Smooth muscle cell (in vitro differentiated cells): ENCODE results near the gene SUPT20HL2. TPM values are rescaled to one million over a fixed set of nuclear protein-coding genes. Genes with fewer than 3 reads are reported as not detected.

Experiments
- DNase-seq: peaks from one replicate; lab custom pipeline; 2025; ENCODE audit not compliant: unreplicated experiment; lab: John Stamatoyannopoulos, UW
- H2AFZ ChIP-seq: fragments of 200-600 bp; sonication (generic); 2 replicates; pipeline ENCODE4 v1.6.0; 2016; ENCODE audit warnings: antibody characterized with exemption, low read depth, mild to moderate bottlenecking
- H3F3A ChIP-seq: fragments of 200-600 bp; sonication (generic); 2 replicates; pipeline ENCODE4 v1.6.0; 2017; ENCODE audit warnings: antibody characterized with exemption, low read depth
- H3K27ac ChIP-seq: fragments of 200-600 bp; sonication (generic); 2 replicates; pipeline ENCODE4 v1.5.1; 2016; ENCODE audit warnings: low read depth, mild to moderate bottlenecking
- H3K27me3 ChIP-seq: fragments of 200-600 bp; sonication (generic); 2 replicates; pipeline ENCODE4 v1.6.1; 2016; ENCODE audit warnings: low read depth, mild to moderate bottlenecking
- H3K36me3 ChIP-seq: fragments of 200-600 bp; sonication (generic); 2 replicates; pipeline ENCODE4 v1.5.1; 2016; ENCODE audit warnings: low read depth
- H3K4me1 ChIP-seq: fragments of 200-600 bp; sonication (generic); 2 replicates; pipeline ENCODE4 v1.5.1; 2016; ENCODE audit warnings: low read depth
- H3K4me2 ChIP-seq: fragments of 200-600 bp; sonication (generic); 2 replicates; pipeline ENCODE4 v1.6.0; 2016; ENCODE audit warnings: mild to moderate bottlenecking
- H3K4me3 ChIP-seq: fragments of 200-600 bp; sonication (generic); 2 replicates; pipeline ENCODE4 v1.5.1; 2016; ENCODE audit warnings: mild to moderate bottlenecking
- H3K79me2 ChIP-seq: fragments of 200-600 bp; sonication (generic); 2 replicates; pipeline ENCODE4 v1.6.0; 2016; ENCODE audit warnings: low read depth, mild to moderate bottlenecking
- H3K9ac ChIP-seq: fragments of 200-600 bp; sonication (generic); 2 replicates; pipeline ENCODE4 v1.6.0; 2016; ENCODE audit warnings: low read depth
- H3K9me3 ChIP-seq: fragments of 200-600 bp; sonication (generic); replicated peaks from 2 replicates; pipeline ENCODE4 v1.5.1; 2016; ENCODE audit warnings: low read depth
- H4K20me1 ChIP-seq: fragments of 200-600 bp; sonication (generic); 2 replicates; pipeline ENCODE4 v1.6.0; 2016; ENCODE audit warnings: low read depth
- WGBS: methylation state at CpG from one replicate; pipeline ENCODE4 v1.1.7; 2016; ENCODE audit warnings: low lambda C conversion rate; 5-methylcytosine and 5-hydroxymethylcytosine counted together
- polyA plus RNA-seq: library from polyadenylated mRNA; unstranded; fragments of >200 nt; fragmentation: Nextera tagmentation; extraction: Ambion mirVana; gene quantifications from 2 replicates; pipeline ENCODE4 v1.2.1, GENCODE V29; 2016
- total RNA-seq: library from RNA; depleted of rRNA; stranded (reverse); fragments of >200 nt; gene quantifications from 2 replicates; pipeline ENCODE4 v1.2.3, GENCODE V29; 2014
- TF ChIP-seq, protein P1 (sequence below): fragments of 200-600 bp; sonication (generic); IDR thresholded peaks from 2 replicates; pipeline ENCODE4 v1.5.1; 2017; ENCODE audit warnings: borderline replicate concordance, mild to moderate bottlenecking, antibody characterized with exemption; ENCODE audit not compliant: insufficient read depth, poor library complexity, severe bottlenecking

The SUPT20HL2 gene
- total and polyA plus RNA-seq, 2 experiments from 2014 or later: 0.45 TPM; not detected in 1

DNA sequence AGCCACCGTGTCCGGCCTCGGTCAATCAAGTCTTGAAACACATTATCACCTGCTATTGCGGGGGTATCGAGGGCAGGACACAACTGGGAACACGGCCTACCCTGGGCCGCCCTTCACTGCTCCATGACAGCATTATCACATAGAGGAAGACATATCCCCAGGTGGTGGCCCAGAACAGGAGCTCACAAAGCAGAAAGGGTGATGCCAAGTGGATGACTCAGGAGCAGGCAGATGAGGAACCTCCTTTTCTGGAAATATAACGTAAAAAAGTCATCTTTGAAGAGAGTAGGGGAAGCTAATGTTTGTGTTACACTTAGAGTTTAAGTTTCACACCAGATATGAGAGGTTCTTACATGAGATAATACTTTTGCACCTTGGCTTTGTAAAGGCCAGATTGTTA, 41.2 kb upstream of the SUPT20HL2 start:
- H3K4me1 ChIP-seq: peaks cover 3% of the 10 kb centered on the region
- no peak overlapping the region for H3K4me3 ChIP-seq
- no peak overlapping the region for H2AFZ ChIP-seq
- no peaks in the 10 kb centered on the region for H3K9me3 ChIP-seq
- no peak overlapping the region for H3K9ac ChIP-seq
- TF ChIP-seq, protein P1, sequence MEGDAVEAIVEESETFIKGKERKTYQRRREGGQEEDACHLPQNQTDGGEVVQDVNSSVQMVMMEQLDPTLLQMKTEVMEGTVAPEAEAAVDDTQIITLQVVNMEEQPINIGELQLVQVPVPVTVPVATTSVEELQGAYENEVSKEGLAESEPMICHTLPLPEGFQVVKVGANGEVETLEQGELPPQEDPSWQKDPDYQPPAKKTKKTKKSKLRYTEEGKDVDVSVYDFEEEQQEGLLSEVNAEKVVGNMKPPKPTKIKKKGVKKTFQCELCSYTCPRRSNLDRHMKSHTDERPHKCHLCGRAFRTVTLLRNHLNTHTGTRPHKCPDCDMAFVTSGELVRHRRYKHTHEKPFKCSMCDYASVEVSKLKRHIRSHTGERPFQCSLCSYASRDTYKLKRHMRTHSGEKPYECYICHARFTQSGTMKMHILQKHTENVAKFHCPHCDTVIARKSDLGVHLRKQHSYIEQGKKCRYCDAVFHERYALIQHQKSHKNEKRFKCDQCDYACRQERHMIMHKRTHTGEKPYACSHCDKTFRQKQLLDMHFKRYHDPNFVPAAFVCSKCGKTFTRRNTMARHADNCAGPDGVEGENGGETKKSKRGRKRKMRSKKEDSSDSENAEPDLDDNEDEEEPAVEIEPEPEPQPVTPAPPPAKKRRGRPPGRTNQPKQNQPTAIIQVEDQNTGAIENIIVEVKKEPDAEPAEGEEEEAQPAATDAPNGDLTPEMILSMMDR: no peak
- no peaks in the 10 kb centered on the region for H3K36me3 ChIP-seq
- no peak for DNase-seq
- H3K27me3 ChIP-seq: no peaks in the 10 kb centered on the region
- H3F3A ChIP-seq: no peaks in the 10 kb centered on the region
- no peaks in the 10 kb centered on the region for H4K20me1 ChIP-seq
- H3K79me2 ChIP-seq: no peaks in the 10 kb centered on the region
- H3K4me2 ChIP-seq: no peak overlapping the region
- H3K27ac ChIP-seq: no peak overlapping the region
- WGBS: 94% methylated on average over 8 of the region's 8 CpGs

DNA sequence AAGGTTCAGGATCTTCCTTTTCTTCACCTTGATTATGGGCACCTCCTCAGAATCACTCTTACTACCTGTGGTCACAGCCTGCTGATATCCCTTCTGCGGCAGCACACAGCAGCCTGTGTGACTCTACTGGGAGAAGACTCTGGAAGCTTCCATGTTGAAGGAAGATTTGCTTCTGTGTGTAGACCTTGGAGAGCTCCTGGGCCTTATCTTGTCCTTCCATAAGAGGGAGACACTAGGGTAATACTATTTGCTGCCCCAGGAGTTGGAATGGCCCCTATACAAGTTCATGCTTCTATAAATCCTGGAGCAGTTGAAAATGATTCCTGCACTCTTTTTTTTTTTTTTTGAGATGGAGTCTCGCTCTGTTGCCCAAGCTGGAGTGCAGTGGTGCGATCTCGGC, 36.3 kb upstream of the SUPT20HL2 start:
- Histone ChIP-seq H3F3A (peaks cover 3% of the 10 kb centered on the region), H3K36me3 (no peaks in the 10 kb centered on the region), H3K4me1 (peaks cover 23% of the 10 kb centered on the region), H3K4me3 (no peak overlapping the region), H3K9me3 (no peaks in the 10 kb centered on the region), H3K79me2 (no peaks in the 10 kb centered on the region), H4K20me1 (no peaks in the 10 kb centered on the region), H3K9ac (no peak overlapping the region), H3K27me3 (no peaks in the 10 kb centered on the region), H3K4me2 (no peak overlapping the region), H2AFZ (no peak overlapping the region), H3K27ac (no peak overlapping the region)
- 100% methylated on average over 4 of the region's 4 CpGs for WGBS
- TF ChIP-seq, protein P1: no peak
- no peak for DNase-seq

DNA sequence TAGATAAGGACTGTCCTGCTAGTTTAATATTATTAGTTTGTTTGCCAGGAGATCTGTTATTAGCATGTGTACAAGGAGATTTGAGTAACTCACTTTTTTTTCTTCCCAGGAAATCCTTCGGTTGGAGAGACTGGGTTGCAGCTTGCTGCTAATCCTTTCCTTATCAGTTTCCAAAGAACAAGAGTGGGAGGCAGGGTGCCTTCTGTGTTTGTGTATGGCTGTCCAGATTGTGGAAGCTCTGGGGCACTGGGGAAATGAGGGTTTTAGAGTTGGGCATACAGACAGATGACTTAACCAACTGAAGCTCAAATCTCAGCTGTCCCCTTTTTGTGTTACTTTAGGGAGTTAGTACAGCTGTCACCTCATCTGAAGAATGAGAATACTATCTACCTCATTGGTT, 34.0 kb upstream of the SUPT20HL2 start:
- H3K4me2 ChIP-seq: peak overlapping the region; percentile 52
- H3K27me3 ChIP-seq: no peaks in the 10 kb centered on the region
- no peak overlapping the region for H3K9ac ChIP-seq
- H3F3A ChIP-seq: peaks cover 9% of the 10 kb centered on the region
- H3K27ac ChIP-seq: peak overlapping the region; percentile 18
- WGBS: 14% methylated on average over 1 of the region's 1 CpG
- H3K36me3 ChIP-seq: no peaks in the 10 kb centered on the region
- H2AFZ ChIP-seq: no peak overlapping the region
- H3K4me1 ChIP-seq: peaks cover 31% of the 10 kb centered on the region
- TF ChIP-seq, protein P1: no peak
- no peaks in the 10 kb centered on the region for H4K20me1 ChIP-seq
- no peaks in the 10 kb centered on the region for H3K9me3 ChIP-seq
- H3K4me3 ChIP-seq: no peak overlapping the region
- no peak for DNase-seq
- no peaks in the 10 kb centered on the region for H3K79me2 ChIP-seq

DNA sequence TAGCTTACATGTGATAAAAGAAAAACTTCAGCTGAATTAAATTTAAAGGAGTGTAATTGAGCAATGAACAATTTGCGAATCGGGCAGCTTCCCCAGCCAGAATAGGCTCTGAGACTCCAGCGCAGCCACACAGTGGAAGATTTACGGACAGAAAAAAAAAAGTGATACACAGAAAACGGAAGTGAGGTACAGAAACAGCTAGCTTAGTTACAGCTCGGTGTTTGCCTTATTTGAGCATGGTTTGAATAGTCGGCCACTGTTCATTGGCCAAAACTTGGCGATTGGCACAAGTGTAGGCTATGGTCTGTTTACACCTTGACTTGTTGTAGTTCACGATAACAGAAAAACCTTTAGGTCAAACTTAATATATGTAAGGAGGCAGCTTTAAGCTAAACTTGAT, 29.9 kb upstream of the SUPT20HL2 start:
- Histone ChIP-seq H3K9ac (no peak overlapping the region), H2AFZ (no peak overlapping the region), H4K20me1 (no peaks in the 10 kb centered on the region), H3K79me2 (no peaks in the 10 kb centered on the region), H3K4me2 (no peak overlapping the region), H3K4me3 (no peak overlapping the region), H3F3A (peaks cover 21% of the 10 kb centered on the region), H3K27me3 (no peaks in the 10 kb centered on the region), H3K27ac (peak overlapping the region; percentile 70), H3K4me1 (peaks cover 28% of the 10 kb centered on the region), H3K36me3 (no peaks in the 10 kb centered on the region), H3K9me3 (no peaks in the 10 kb centered on the region)
- TF ChIP-seq, protein P1: no peak
- DNase-seq: no peak
- WGBS: 91% methylated on average over 9 of the region's 9 CpGs
